ENCODE measurements around the gene FTMT.

- TF ChIP-seq POLR2A (IDR thresholded peaks at IDR 0.05): no peak
- TF ChIP-seq CTCF (IDR thresholded peaks at IDR 0.05): no peak
Observed at GRCh38 chr5:121853850-121854249, 2.2 kb downstream of the FTMT start.

Measured in uterus (tissue), 2 donors.